SU-DHL-6 (cell line): ENCODE measurements around the gene SLC38A10.

Source experiments
- H2AFZ ChIP-seq: fragments of 200-600 bp; sonication (generic); 2 replicates; pipeline ENCODE4 v1.6.1; 2014; ENCODE audit warnings: low read depth, mild to moderate bottlenecking, moderate library complexity, mixed read lengths, antibody characterized with exemption, low read length; ENCODE audit not compliant: severe bottlenecking
- H3F3A ChIP-seq: fragments of 200-600 bp; shearing (Covaris generic); 2 replicates; pipeline ENCODE4 v1.6.0; 2016; ENCODE audit warnings: antibody characterized with exemption, mild to moderate bottlenecking; ENCODE audit not compliant: insufficient read depth
- H3K27ac ChIP-seq: fragments of 200-600 bp; sonication (generic); 2 replicates; pipeline ENCODE4 v1.5.1; 2016; ENCODE audit warnings: low read depth, mild to moderate bottlenecking, low read length, moderate library complexity, mixed read lengths
- H3K27me3 ChIP-seq: fragments of 200-600 bp; sonication (generic), shearing (Covaris generic); 2 replicates; pipeline ENCODE4 v1.6.0; 2014; ENCODE audit warnings: mild to moderate bottlenecking, low read length
- H3K36me3 ChIP-seq: fragments of 200-600 bp; sonication (generic); 2 replicates; pipeline ENCODE4 v1.6.1; 2014; ENCODE audit warnings: mild to moderate bottlenecking, low read length, mixed read lengths
- H3K4me2 ChIP-seq: fragments of 300-600, 200-600 bp; shearing (Covaris generic), sonication (generic); 2 replicates; pipeline ENCODE4 v1.6.0; 2014; ENCODE audit warnings: low read length, low read depth, mild to moderate bottlenecking; ENCODE audit not compliant: poor library complexity, severe bottlenecking
- H3K4me3 ChIP-seq: fragments of 200-600 bp; sonication (generic); 2 replicates; pipeline ENCODE4 v1.5.1; 2014; ENCODE audit warnings: antibody characterized with exemption, low read length, mild to moderate bottlenecking, mixed read lengths; ENCODE audit not compliant: insufficient read depth, poor library complexity, severe bottlenecking
- H3K79me2 ChIP-seq: fragments of 200-600 bp; sonication (generic); 2 replicates; pipeline ENCODE4 v1.6.1; 2014; ENCODE audit warnings: mild to moderate bottlenecking, low read length, moderate library complexity; ENCODE audit not compliant: insufficient read depth
- H3K9ac ChIP-seq: fragments of 200-600 bp; sonication (generic); 2 replicates; pipeline ENCODE4 v1.7.0; 2014; ENCODE audit warnings: mild to moderate bottlenecking, low read length
- H3K9me2 ChIP-seq: fragments of 200-600 bp; sonication (generic); replicated peaks from 2 replicates; pipeline ENCODE4 v1.6.1; 2014; ENCODE audit warnings: low read length; ENCODE audit not compliant: insufficient read depth
- H3K9me3 ChIP-seq: fragments of 200-600 bp; sonication (generic); 2 replicates; pipeline ENCODE4 v1.6.1; 2014; ENCODE audit warnings: low read length, mixed read lengths; ENCODE audit not compliant: insufficient read depth
- H4K20me1 ChIP-seq: fragments of 200-600 bp; sonication (generic); 2 replicates; pipeline ENCODE4 v1.6.1; 2014; ENCODE audit warnings: low read depth, mild to moderate bottlenecking, antibody characterized with exemption, low read length, moderate library complexity, mixed read lengths
- EZH2phosphoT487 ChIP-seq: fragments of 200-600 bp; sonication (generic), shearing (Covaris generic); conservative IDR thresholded peaks from 2 replicates; pipeline ENCODE4 v1.6.1; 2018; ENCODE audit warnings: mild to moderate bottlenecking, antibody characterized with exemption, low read length, moderate library complexity, mixed read lengths
- TF ChIP-seq, protein P1 (sequence below): fragments of 200-600 bp; sonication (generic); IDR thresholded peaks from one replicate; pipeline ENCODE4 v1.5.1; 2017; ENCODE audit warnings: antibody characterized with exemption, mild to moderate bottlenecking, low read length, moderate library complexity; ENCODE audit not compliant: insufficient read depth, poor library complexity, severe bottlenecking

Gene SLC38A10

DNA sequence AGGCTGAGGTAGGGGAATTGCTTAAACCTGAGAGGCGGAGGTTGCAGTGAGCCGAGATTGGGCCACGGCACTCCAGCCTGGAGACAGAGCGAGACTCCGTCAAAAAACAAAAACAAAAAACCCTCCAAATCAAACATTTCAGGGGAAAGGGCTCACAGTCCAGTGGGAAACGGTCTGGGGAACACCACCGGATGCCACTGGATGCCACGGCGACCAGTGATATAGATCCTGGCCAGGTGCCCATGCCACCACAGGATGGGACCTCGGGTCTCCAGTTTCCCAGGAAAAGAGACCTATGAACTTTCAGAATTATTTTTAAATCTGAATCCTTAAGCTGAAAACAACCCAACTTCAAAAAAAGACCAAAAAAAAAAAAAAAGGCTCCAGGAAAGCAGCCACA lies 84.6 kb downstream of the SLC38A10 start:
- H4K20me1 ChIP-seq = no peaks in the 10 kb centered on the region
- H3K79me2 ChIP-seq = no peaks in the 10 kb centered on the region
- no peak overlapping the region for H3K4me3 ChIP-seq
- H2AFZ ChIP-seq = no peak overlapping the region
- H3F3A ChIP-seq = no peaks in the 10 kb centered on the region
- H3K27me3 ChIP-seq = no peaks in the 10 kb centered on the region
- no peak overlapping the region for H3K4me2 ChIP-seq
- H3K27ac ChIP-seq = no peak overlapping the region
- H3K9me3 ChIP-seq = no peaks in the 10 kb centered on the region
- H3K9ac ChIP-seq = no peak overlapping the region
- TF ChIP-seq EZH2phosphoT487 = no peak
- TF ChIP-seq, protein P1, sequence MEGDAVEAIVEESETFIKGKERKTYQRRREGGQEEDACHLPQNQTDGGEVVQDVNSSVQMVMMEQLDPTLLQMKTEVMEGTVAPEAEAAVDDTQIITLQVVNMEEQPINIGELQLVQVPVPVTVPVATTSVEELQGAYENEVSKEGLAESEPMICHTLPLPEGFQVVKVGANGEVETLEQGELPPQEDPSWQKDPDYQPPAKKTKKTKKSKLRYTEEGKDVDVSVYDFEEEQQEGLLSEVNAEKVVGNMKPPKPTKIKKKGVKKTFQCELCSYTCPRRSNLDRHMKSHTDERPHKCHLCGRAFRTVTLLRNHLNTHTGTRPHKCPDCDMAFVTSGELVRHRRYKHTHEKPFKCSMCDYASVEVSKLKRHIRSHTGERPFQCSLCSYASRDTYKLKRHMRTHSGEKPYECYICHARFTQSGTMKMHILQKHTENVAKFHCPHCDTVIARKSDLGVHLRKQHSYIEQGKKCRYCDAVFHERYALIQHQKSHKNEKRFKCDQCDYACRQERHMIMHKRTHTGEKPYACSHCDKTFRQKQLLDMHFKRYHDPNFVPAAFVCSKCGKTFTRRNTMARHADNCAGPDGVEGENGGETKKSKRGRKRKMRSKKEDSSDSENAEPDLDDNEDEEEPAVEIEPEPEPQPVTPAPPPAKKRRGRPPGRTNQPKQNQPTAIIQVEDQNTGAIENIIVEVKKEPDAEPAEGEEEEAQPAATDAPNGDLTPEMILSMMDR = no peak
- H3K9me2 ChIP-seq = no peaks in the 10 kb centered on the region
- no peaks in the 10 kb centered on the region for H3K36me3 ChIP-seq

DNA sequence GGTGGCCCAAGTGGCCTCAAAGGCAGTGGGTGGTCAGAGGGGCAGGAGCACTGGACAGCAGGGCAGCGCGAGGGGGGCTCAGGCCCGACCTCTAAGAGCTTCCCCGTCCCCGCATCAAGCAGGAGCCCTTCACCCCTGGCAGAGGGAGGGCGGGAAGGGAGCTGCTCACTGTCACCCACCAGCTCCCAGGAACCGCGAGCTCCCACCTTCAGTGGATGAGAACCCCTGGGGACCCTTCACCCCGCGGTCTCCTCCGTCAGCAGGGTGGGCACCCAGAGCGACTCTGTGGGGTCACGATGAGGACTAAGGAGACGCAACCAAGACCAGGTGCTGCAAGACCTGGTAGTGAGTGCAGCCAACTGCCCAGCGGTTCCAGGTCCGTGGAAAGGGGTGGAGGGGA lies 86.0 kb downstream of the SLC38A10 start:
- Histone ChIP-seq H3K36me3 (no peaks in the 10 kb centered on the region), H3K9me2 (no peaks in the 10 kb centered on the region), H3F3A (no peaks in the 10 kb centered on the region), H3K27me3 (no peaks in the 10 kb centered on the region), H3K9ac (no peak overlapping the region), H3K4me2 (no peak overlapping the region), H3K27ac (no peak overlapping the region), H3K79me2 (no peaks in the 10 kb centered on the region), H3K4me3 (no peak overlapping the region), H3K9me3 (no peaks in the 10 kb centered on the region), H2AFZ (no peak overlapping the region), H4K20me1 (no peaks in the 10 kb centered on the region)
- TF ChIP-seq, protein P1 = no peak
- no peak for TF ChIP-seq EZH2phosphoT487

DNA sequence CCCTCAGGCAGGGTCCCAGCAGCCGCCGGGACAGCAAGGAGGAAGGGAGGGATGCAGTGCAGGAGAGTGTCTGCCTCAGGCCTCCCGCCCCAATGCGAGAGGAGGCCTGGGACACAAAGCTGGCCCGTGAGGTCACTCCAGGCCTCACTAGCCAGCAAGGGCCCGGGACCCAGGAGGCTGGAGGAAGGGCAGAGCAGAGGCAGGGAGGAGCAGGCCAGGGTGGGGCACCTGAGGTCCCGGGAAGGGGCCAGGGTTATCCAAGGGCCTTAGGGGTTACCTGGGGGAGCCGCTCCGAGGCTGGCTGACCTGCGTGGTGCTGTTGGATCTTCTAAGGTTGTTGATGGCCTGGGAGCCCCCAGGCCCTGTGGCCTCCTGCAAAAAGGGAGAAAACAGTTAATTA lies 86.5 kb downstream of the SLC38A10 start:
- H3F3A ChIP-seq = no peaks in the 10 kb centered on the region
- H4K20me1 ChIP-seq = no peaks in the 10 kb centered on the region
- H3K4me3 ChIP-seq = no peak overlapping the region
- no peaks in the 10 kb centered on the region for H3K9me3 ChIP-seq
- H3K27ac ChIP-seq = no peak overlapping the region
- H3K9ac ChIP-seq = no peak overlapping the region
- no peak overlapping the region for H3K4me2 ChIP-seq
- H3K36me3 ChIP-seq = no peaks in the 10 kb centered on the region
- no peaks in the 10 kb centered on the region for H3K79me2 ChIP-seq
- TF ChIP-seq EZH2phosphoT487 = no peak
- TF ChIP-seq, protein P1 = no peak
- H3K9me2 ChIP-seq = no peaks in the 10 kb centered on the region
- H3K27me3 ChIP-seq = no peaks in the 10 kb centered on the region
- H2AFZ ChIP-seq = no peak overlapping the region
